ENCODE measurements around the gene VWA7. TPM values are rescaled to one million over a fixed set of nuclear protein-coding genes. Genes with fewer than 3 reads are reported as not detected.

The VWA7 gene
- polyA plus RNA-seq, 1 of the 3 experiments (the other 2 are of a cell fraction), result 0.56 TPM

GRCh38 chr6:31752739-31753319 lies 24.3 kb downstream of the VWA7 start (continued):
- TF ChIP-seq, protein P1, sequence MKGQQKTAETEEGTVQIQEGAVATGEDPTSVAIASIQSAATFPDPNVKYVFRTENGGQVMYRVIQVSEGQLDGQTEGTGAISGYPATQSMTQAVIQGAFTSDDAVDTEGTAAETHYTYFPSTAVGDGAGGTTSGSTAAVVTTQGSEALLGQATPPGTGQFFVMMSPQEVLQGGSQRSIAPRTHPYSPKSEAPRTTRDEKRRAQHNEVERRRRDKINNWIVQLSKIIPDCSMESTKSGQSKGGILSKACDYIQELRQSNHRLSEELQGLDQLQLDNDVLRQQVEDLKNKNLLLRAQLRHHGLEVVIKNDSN (IDR thresholded peaks at IDR 0.05; ENCODE audit: borderline replicate concordance, low read depth), result no peak
- peak; percentile 10; the same call in 1 of the 2 replicates for TF ChIP-seq POLR2AphosphoS5 (IDR thresholded peaks at IDR 0.05; ENCODE audit: low read depth, low read length)
- peak; percentile 36; the same call in 1 of the 2 replicates for TF ChIP-seq TCF12 (IDR thresholded peaks at IDR 0.05)
- no peak for TF ChIP-seq MXI1 (IDR thresholded peaks at IDR 0.05; ENCODE audit: low read depth, low read length)
- TF ChIP-seq YY1 (IDR thresholded peaks at IDR 0.05; ENCODE audit: low read depth), result no peak
- no peak for TF ChIP-seq GABPA (IDR thresholded peaks at IDR 0.05; ENCODE audit: low read depth)
- 0 out of 2 replicates have a peak, but pooled peaks have one; percentile 21 for TF ChIP-seq NFIC (IDR thresholded peaks at IDR 0.05; ENCODE audit: borderline replicate concordance)

- Histone ChIP-seq H3K4me1 (ENCODE audit: control insufficient read depth in 1 of 2, insufficient read depth in 2 of 2, low read depth in 1 of 2, low read length in 1 of 2) (0 out of 4 replicates have a peak, but pooled peaks cover 0 to 3% of the 10 kb centered on the region in 2 experiments), H3K9ac (no peak overlapping the region), H3K79me2 (ENCODE audit: insufficient read depth) (no peaks in the 10 kb centered on the region; the same call in 1 of the 2 replicates), H3K4me3 (ENCODE audit: low read depth in 2 of 2, low read length in 1 of 2) (no peak overlapping the region), H4K20me1 (ENCODE audit: insufficient read depth) (no peaks in the 10 kb centered on the region), H3K9me2 (no peaks in the 10 kb centered on the region), H3K36me3 (replicated peaks in 1 of 2; ENCODE audit: control insufficient read depth in 1 of 2, insufficient read depth in 2 of 2, low read length in 1 of 2) (peaks cover 0 to 6% of the 10 kb centered on the region in 2 experiments), H3K27me3 (ENCODE audit: insufficient read depth) (no peaks in the 10 kb centered on the region), H3K27ac (ENCODE audit: low read depth in 2 of 2, low read length in 1 of 2) (no peak overlapping the region), H2AFZ (ENCODE audit: low read depth) (no peak overlapping the region), H3K9me3 (no peaks in the 10 kb centered on the region), H3F3A (replicated peaks; ENCODE audit: insufficient read depth) (peaks cover 26% of the 10 kb centered on the region), H3K4me2 (no peak overlapping the region)
- TF ChIP-seq FOXJ3 (CRISPR knock-in tag; IDR thresholded peaks at IDR 0.05) (no peak), RFX5 (IDR thresholded peaks at IDR 0.05; ENCODE audit: low read length) (no peak), SMC3 (IDR thresholded peaks at IDR 0.05; ENCODE audit: low read depth, low read length) (no peak), IRF3 (IDR thresholded peaks at IDR 0.05; ENCODE audit: low read depth, low read length) (no peak), MEF2A (IDR thresholded peaks at IDR 0.05; ENCODE audit: borderline replicate concordance, low read depth) (no peak), GATA2 (CRISPR knock-in tag; IDR thresholded peaks at IDR 0.05) (no peak), ELF1 (IDR thresholded peaks at IDR 0.05) (no peak), GABPA (IDR thresholded peaks at IDR 0.05; ENCODE audit: low read depth) (no peak), RAD21 (IDR thresholded peaks at IDR 0.05; ENCODE audit: low read length) (no peak), EZH2phosphoT487 (IDR thresholded peaks at IDR 0.05; ENCODE audit: borderline replicate concordance, low read depth) (no peak), NRF1 (IDR thresholded peaks at IDR 0.05; ENCODE audit: low read depth, low read length) (no peak), NFIC (IDR thresholded peaks at IDR 0.05; ENCODE audit: borderline replicate concordance) (no peak), TEAD4 (IDR thresholded peaks at IDR 0.05; ENCODE audit: borderline replicate concordance, insufficient read depth) (no peak), TCF12 (IDR thresholded peaks at IDR 0.05) (no peak), FOXM1 (IDR thresholded peaks at IDR 0.05; ENCODE audit: low read depth) (no peak)
- TF ChIP-seq, protein P2, sequence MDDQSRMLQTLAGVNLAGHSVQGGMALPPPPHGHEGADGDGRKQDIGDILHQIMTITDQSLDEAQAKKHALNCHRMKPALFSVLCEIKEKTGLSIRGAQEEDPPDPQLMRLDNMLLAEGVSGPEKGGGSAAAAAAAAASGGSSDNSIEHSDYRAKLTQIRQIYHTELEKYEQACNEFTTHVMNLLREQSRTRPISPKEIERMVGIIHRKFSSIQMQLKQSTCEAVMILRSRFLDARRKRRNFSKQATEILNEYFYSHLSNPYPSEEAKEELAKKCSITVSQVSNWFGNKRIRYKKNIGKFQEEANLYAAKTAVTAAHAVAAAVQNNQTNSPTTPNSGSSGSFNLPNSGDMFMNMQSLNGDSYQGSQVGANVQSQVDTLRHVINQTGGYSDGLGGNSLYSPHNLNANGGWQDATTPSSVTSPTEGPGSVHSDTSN (IDR thresholded peaks at IDR 0.05), result no peak
- ChIA-PET POLR2A (no interaction called here), CTCF (interaction anchor here (1.2 kb wide), 1 partner anchor 80 kb away, joined by 4 read pairs; no protein-coding TSS in a partner anchor)
- WGBS (ENCODE audit: low lambda C conversion rate), result 92% methylated on average over 7 of the region's 7 CpGs
- DNase-seq, result no peak
These were observed 26.6 kb downstream of the VWA7 start for GRCh38 chr6:31750411-31751022.

Measured in SK-N-SH (cell line).